ENCODE measurements around the gene VPS16. TPM values are rescaled to one million over a fixed set of nuclear protein-coding genes. Genes with fewer than 3 reads are reported as not detected.

VPS16 gene
- total and polyA plus RNA-seq, 2 of the 4 experiments (the other 2 are of a cell fraction): 38.7 to 48.0 TPM

- H3K23ac ChIP-seq (ENCODE audit: low read depth, low read length): peak within 1 kb of the TSS; percentile 85
- no peaks in the 10 kb centered on the region for H3K9me3 ChIP-seq (ENCODE audit: control insufficient read depth, insufficient read depth, low read length)
- TF ChIP-seq SMC3 (IDR thresholded peaks at IDR 0.05; ENCODE audit: low read depth, low read length) (no peak), BHLHE40 (IDR thresholded peaks at IDR 0.05; ENCODE audit: low read depth, low read length) (peak; percentile 10; the same call in 1 of the 2 replicates), MAZ (IDR thresholded peaks at IDR 0.05; ENCODE audit: borderline replicate concordance, low read depth, low read length) (peak; percentile 63; the same call in 1 of the 2 replicates), MAFK (IDR thresholded peaks at IDR 0.05; ENCODE audit: low read depth, low read length) (no peak), CHD1 (IDR thresholded peaks at IDR 0.05; ENCODE audit: low read depth, low read length) (no peak), RFX5 (IDR thresholded peaks at IDR 0.05; ENCODE audit: low read depth, low read length) (no peak), RCOR1 (IDR thresholded peaks at IDR 0.05; ENCODE audit: insufficient replicate concordance, low read length) (peak; percentile 9), POLR2A (IDR thresholded peaks at IDR 0.05; ENCODE audit: low read depth, low read length) (peak; percentile 80), CEBPB (IDR thresholded peaks at IDR 0.05; ENCODE audit: low read depth, low read length) (no peak), MXI1 (IDR thresholded peaks at IDR 0.05; ENCODE audit: borderline replicate concordance, low read depth, low read length) (peak; percentile 53; the same call in 1 of the 2 replicates), RAD21 (IDR thresholded peaks at IDR 0.05; ENCODE audit: low read length) (no peak)
- TF ChIP-seq, protein P1, sequence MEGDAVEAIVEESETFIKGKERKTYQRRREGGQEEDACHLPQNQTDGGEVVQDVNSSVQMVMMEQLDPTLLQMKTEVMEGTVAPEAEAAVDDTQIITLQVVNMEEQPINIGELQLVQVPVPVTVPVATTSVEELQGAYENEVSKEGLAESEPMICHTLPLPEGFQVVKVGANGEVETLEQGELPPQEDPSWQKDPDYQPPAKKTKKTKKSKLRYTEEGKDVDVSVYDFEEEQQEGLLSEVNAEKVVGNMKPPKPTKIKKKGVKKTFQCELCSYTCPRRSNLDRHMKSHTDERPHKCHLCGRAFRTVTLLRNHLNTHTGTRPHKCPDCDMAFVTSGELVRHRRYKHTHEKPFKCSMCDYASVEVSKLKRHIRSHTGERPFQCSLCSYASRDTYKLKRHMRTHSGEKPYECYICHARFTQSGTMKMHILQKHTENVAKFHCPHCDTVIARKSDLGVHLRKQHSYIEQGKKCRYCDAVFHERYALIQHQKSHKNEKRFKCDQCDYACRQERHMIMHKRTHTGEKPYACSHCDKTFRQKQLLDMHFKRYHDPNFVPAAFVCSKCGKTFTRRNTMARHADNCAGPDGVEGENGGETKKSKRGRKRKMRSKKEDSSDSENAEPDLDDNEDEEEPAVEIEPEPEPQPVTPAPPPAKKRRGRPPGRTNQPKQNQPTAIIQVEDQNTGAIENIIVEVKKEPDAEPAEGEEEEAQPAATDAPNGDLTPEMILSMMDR (conservative IDR thresholded peaks at IDR 0.05; ENCODE audit: low read depth, low read length): no peak
- TF ChIP-seq, protein P2, sequence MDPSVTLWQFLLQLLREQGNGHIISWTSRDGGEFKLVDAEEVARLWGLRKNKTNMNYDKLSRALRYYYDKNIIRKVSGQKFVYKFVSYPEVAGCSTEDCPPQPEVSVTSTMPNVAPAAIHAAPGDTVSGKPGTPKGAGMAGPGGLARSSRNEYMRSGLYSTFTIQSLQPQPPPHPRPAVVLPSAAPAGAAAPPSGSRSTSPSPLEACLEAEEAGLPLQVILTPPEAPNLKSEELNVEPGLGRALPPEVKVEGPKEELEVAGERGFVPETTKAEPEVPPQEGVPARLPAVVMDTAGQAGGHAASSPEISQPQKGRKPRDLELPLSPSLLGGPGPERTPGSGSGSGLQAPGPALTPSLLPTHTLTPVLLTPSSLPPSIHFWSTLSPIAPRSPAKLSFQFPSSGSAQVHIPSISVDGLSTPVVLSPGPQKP (IDR thresholded peaks at IDR 0.05; ENCODE audit: borderline replicate concordance, low read depth, low read length): no peak
- peak within 1 kb of the TSS; percentile 59 for H2AK5ac ChIP-seq (ENCODE audit: low read depth, low read length)
- dilution Hi-C loops (cut with HindIII; ENCODE audit: low sequenced_read_pairs, unreplicated experiment): no loop called here
- H3K18ac ChIP-seq (ENCODE audit: low read depth, low read length): no peak within 1 kb of the TSS
- 0% methylated on average over 51 of the region's 83 CpGs; no CpG with 5 or more reads in 1 of the 2 experiments for WGBS, 2 experiments (ENCODE audit: extremely low coverage in 2 of 2, insufficient read length in 1 of 2)
- peak within 1 kb of the TSS; percentile 80 for H2AK9ac ChIP-seq (replicated peaks; ENCODE audit: low read depth, low read length, poor library complexity)
- peaks cover 12 to 45% of the 10 kb centered on the region in 2 experiments for H3K79me1 ChIP-seq (ENCODE audit: low read depth in 1 of 2, low read length in 2 of 2)
- peak within 1 kb of the TSS; percentile 45 for H3K27ac ChIP-seq (ENCODE audit: insufficient read depth, low read length)
- in situ Hi-C loops (cut with MboI; ENCODE audit: low sequenced_read_pairs): loop anchor here (10.0 kb wide), 1 partner anchor 122 kb away; no protein-coding TSS in a partner anchor
- H2BK5ac ChIP-seq (ENCODE audit: low read depth, low read length, poor library complexity, severe bottlenecking): peak within 1 kb of the TSS; percentile 36
- H3K27me3 ChIP-seq (ENCODE audit: control insufficient read depth, insufficient read depth, low read length): no peaks in the 10 kb centered on the region
- H4K8ac ChIP-seq (ENCODE audit: low read depth in 2 of 2, low read length in 2 of 2): peak within 1 kb of the TSS; percentile 86 to 88
- peak within 1 kb of the TSS; percentile 92 for H3K4me2 ChIP-seq (ENCODE audit: low read depth, low read length)
- H4K5ac ChIP-seq (ENCODE audit: low read depth, low read length): peak within 1 kb of the TSS; percentile 2; the same call in 1 of the 2 replicates
- H4K20me1 ChIP-seq (ENCODE audit: insufficient read depth, low read length): 0 out of 2 replicates have a peak, but pooled peaks cover 14% of the 10 kb centered on the region
- H2BK15ac ChIP-seq (ENCODE audit: low read depth, low read length): no peak within 1 kb of the TSS
- peak within 1 kb of the TSS; percentile 27 for H3K14ac ChIP-seq (replicated peaks; ENCODE audit: low read depth, low read length)
- H3K56ac ChIP-seq (ENCODE audit: extremely low read depth, insufficient read depth, low read length): peak within 1 kb of the TSS; percentile 37
- H2AFZ ChIP-seq (replicated peaks; ENCODE audit: low read length, poor library complexity): peak within 1 kb of the TSS; percentile 97
- ATAC-seq (ENCODE audit: low read depth) (peak; percentile 95), DNase-seq (peak; percentile 88)
- H2BK20ac ChIP-seq (ENCODE audit: low read depth, low read length): no peak within 1 kb of the TSS
- intact Hi-C loops (cut with micrococcal nuclease): no loop called here
- peak within 1 kb of the TSS; percentile 61 for H3K4ac ChIP-seq (ENCODE audit: low read depth, low read length)
- peak within 1 kb of the TSS; percentile 90 for H4K91ac ChIP-seq (ENCODE audit: insufficient read depth, low read depth, low read length)
- peak within 1 kb of the TSS; percentile 97 for H3K4me3 ChIP-seq (ENCODE audit: insufficient read depth, low read depth, low read length)
- no peak within 1 kb of the TSS; the same call in 1 of the 2 replicates for H2BK120ac ChIP-seq (ENCODE audit: low read depth, low read length)
- H3K36me3 ChIP-seq (ENCODE audit: control insufficient read depth, insufficient read depth, low read length): no peaks in the 10 kb centered on the region
- POLR2A ChIA-PET (ENCODE audit: unreplicated experiment): interaction anchor here (0.6 kb wide), 1 partner anchor 341 kb away, joined by 7 read pairs; no protein-coding TSS in a partner anchor
- peaks cover 14% of the 10 kb centered on the region for H3K4me1 ChIP-seq (ENCODE audit: control insufficient read depth, insufficient read depth, low read length)
- peak within 1 kb of the TSS; percentile 69 for H3K9ac ChIP-seq (ENCODE audit: low read depth, low read length)
- no TSS peak for BruUV-seq (replicated peaks)
- CTCF ChIA-PET: interaction anchor here (1.0 to 1.7 kb wide), 3 partner anchors 21 to 128 kb away, joined by 3 to 4 read pairs (median 4); no protein-coding TSS in a partner anchor
- peaks cover 17% of the 10 kb centered on the region for H3K9me1 ChIP-seq (ENCODE audit: insufficient read depth, low read length)
These were observed 32.6 kb downstream of the VPS16 start, which contains the start of gene PTPRA for GRCh38 chr20:2873010-2873746. TSS of gene PTPRA (plus strand) at chr20:2873481. CDS start at chr20:2964278, 90,797 bp downstream.
